Tibial nerve (tissue), 4 donors: ENCODE measurements around the gene HJV.
A peak's percentile ranks its signal among the peaks of the same experiment; 100 is the strongest.

ENCODE experiments used
- CTCF ChIP-seq, 5 experiments: fragments of 200-600 bp in 3 of 5; fragments of 450-650 bp in 2 of 5; sonication (generic) in 3 of 5; IDR thresholded peaks; one replicate each; pipeline ENCODE4 v1.5.1; 2016 to 2019; ENCODE audit warnings: antibody characterized with exemption in 5 of 5, mild to moderate bottlenecking in 3 of 5, moderate library complexity in 2 of 5
- EP300 ChIP-seq, 2 donors: sonication (generic); formaldehyde crosslinking; IDR thresholded peaks; one replicate each; pipeline ENCODE4 v1.6.1; 2017; ENCODE audit warnings: antibody characterized with exemption in 2 of 2, mild to moderate bottlenecking in 1 of 2
- POLR2A ChIP-seq, 2 donors: fragments of 450-650 bp; IDR thresholded peaks; one replicate each; pipeline ENCODE4 v1.6.1; 2017; ENCODE audit warnings: antibody characterized with exemption in 2 of 2, mild to moderate bottlenecking in 2 of 2, moderate library complexity in 2 of 2

- peak; percentile 70 to 93 for TF ChIP-seq POLR2A (IDR thresholded peaks at IDR 0.05)
- peak in 4 of 5 experiments; percentile 24 to 34 (median 26) for TF ChIP-seq CTCF (IDR thresholded peaks at IDR 0.05)
- peak; percentile 96 to 99 for TF ChIP-seq EP300 (IDR thresholded peaks at IDR 0.05)
Measured at GRCh38 chr1:145978854-145979745, 42.4 kb downstream of the HJV start.
